ENCODE data around the gene FCHO2.

FCHO2 gene

DNA sequence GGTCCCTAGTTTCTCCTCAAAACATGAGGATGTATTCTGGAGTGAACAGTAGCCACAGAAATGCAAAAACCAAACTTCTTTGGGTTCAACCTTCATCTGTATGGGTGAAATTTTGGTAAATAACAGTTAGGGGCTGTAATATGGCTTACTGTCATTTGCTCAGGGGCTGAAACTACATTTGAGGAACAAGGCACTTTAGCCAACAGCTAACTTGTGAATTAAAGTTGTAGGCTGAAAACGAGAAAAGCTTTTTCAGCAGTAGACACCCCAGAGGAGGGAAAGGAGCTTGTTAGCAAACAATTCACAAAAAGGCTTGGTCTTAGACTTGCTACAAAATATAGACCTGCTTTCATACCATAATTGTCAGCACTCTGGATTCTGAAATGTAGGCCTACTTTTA, 171.1 kb downstream of the FCHO2 start:
- TF ChIP-seq NFIC (IDR thresholded peaks at IDR 0.05) = no peak
- no peak for TF ChIP-seq TAF1 (IDR thresholded peaks at IDR 0.05; ENCODE audit: low read depth)

- no peak for TF ChIP-seq ZBTB7A (IDR thresholded peaks at IDR 0.05; ENCODE audit: low read depth)
- no peak for TF ChIP-seq TAF1 (IDR thresholded peaks at IDR 0.05; ENCODE audit: low read depth)
- TF ChIP-seq CEBPB (IDR thresholded peaks at IDR 0.05) = no peak
- TF ChIP-seq, protein P1, sequence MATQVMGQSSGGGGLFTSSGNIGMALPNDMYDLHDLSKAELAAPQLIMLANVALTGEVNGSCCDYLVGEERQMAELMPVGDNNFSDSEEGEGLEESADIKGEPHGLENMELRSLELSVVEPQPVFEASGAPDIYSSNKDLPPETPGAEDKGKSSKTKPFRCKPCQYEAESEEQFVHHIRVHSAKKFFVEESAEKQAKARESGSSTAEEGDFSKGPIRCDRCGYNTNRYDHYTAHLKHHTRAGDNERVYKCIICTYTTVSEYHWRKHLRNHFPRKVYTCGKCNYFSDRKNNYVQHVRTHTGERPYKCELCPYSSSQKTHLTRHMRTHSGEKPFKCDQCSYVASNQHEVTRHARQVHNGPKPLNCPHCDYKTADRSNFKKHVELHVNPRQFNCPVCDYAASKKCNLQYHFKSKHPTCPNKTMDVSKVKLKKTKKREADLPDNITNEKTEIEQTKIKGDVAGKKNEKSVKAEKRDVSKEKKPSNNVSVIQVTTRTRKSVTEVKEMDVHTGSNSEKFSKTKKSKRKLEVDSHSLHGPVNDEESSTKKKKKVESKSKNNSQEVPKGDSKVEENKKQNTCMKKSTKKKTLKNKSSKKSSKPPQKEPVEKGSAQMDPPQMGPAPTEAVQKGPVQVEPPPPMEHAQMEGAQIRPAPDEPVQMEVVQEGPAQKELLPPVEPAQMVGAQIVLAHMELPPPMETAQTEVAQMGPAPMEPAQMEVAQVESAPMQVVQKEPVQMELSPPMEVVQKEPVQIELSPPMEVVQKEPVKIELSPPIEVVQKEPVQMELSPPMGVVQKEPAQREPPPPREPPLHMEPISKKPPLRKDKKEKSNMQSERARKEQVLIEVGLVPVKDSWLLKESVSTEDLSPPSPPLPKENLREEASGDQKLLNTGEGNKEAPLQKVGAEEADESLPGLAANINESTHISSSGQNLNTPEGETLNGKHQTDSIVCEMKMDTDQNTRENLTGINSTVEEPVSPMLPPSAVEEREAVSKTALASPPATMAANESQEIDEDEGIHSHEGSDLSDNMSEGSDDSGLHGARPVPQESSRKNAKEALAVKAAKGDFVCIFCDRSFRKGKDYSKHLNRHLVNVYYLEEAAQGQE (IDR thresholded peaks at IDR 0.05; ENCODE audit: low read depth) = no peak
- no peak for TF ChIP-seq YY1 (IDR thresholded peaks at IDR 0.05; ENCODE audit: low read depth)
- TF ChIP-seq, protein P2, sequence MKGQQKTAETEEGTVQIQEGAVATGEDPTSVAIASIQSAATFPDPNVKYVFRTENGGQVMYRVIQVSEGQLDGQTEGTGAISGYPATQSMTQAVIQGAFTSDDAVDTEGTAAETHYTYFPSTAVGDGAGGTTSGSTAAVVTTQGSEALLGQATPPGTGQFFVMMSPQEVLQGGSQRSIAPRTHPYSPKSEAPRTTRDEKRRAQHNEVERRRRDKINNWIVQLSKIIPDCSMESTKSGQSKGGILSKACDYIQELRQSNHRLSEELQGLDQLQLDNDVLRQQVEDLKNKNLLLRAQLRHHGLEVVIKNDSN (IDR thresholded peaks at IDR 0.05) = no peak
- no peak for TF ChIP-seq NFIC (IDR thresholded peaks at IDR 0.05)
- no peak for TF ChIP-seq TCF12 (IDR thresholded peaks at IDR 0.05; ENCODE audit: low read depth)
- no peak for TF ChIP-seq MAX (IDR thresholded peaks at IDR 0.05)
Observed at GRCh38 chr5:73129143-73129542, 173.3 kb downstream of the FCHO2 start.

GRCh38 chr5:73130811-73131210, 175.0 kb downstream of the FCHO2 start:
- no peak for TF ChIP-seq RAD21 (IDR thresholded peaks at IDR 0.05; ENCODE audit: low read depth)
- no peak for TF ChIP-seq MAX (IDR thresholded peaks at IDR 0.05)
- no peak for TF ChIP-seq TAF1 (IDR thresholded peaks at IDR 0.05; ENCODE audit: low read depth)
- TF ChIP-seq CEBPB (IDR thresholded peaks at IDR 0.05) = no peak
- TF ChIP-seq EP300 (IDR thresholded peaks at IDR 0.05; ENCODE audit: borderline replicate concordance) = no peak
- no peak for TF ChIP-seq ZBTB7A (IDR thresholded peaks at IDR 0.05; ENCODE audit: low read depth)

GRCh38 chr5:73131711-73132425, 176.0 kb downstream of the FCHO2 start:
- TF ChIP-seq, protein P2 (IDR thresholded peaks at IDR 0.05) = no peak
- no peak for TF ChIP-seq MAX (IDR thresholded peaks at IDR 0.05)
- TF ChIP-seq EGR1 (IDR thresholded peaks at IDR 0.05) = no peak

- no peak for TF ChIP-seq CEBPB (IDR thresholded peaks at IDR 0.05)
- TF ChIP-seq CREB1 (IDR thresholded peaks at IDR 0.05; ENCODE audit: low read depth) = no peak
- no peak for TF ChIP-seq YY1 (IDR thresholded peaks at IDR 0.05; ENCODE audit: low read depth)
- no peak for TF ChIP-seq NFIC (IDR thresholded peaks at IDR 0.05)
- no peak for TF ChIP-seq EP300 (IDR thresholded peaks at IDR 0.05; ENCODE audit: borderline replicate concordance)
- no peak for TF ChIP-seq EGR1 (IDR thresholded peaks at IDR 0.05)
- no peak for TF ChIP-seq MAX (IDR thresholded peaks at IDR 0.05)
Observed at GRCh38 chr5:73132759-73133158, 176.9 kb downstream of the FCHO2 start.

DNA sequence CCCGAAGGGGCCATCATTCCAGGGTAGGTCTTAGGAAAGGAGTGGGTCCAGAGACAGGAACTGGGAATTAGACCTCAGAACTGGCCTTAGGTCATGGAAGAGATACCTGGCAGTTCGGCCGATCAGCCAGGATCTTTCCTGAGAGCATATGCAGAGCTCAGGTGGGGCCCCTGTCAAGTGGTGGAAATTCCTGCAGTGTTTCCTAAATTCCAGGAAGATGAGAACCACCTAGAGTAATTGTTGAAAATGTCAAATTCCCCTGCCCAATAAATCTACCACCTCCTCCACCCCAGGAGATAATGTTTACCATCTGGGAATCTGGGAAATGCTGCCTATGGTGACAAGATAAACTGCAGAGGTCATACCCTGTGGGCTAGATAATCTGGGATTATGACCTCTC, 179.2 kb downstream of the FCHO2 start:
- no peak for TF ChIP-seq EP300 (IDR thresholded peaks at IDR 0.05; ENCODE audit: borderline replicate concordance)
- TF ChIP-seq MAX (IDR thresholded peaks at IDR 0.05) = no peak
- TF ChIP-seq YY1 (IDR thresholded peaks at IDR 0.05; ENCODE audit: low read depth) = no peak

GRCh38 chr5:73135429-73136054, 179.7 kb downstream of the FCHO2 start:
- TF ChIP-seq EP300 (IDR thresholded peaks at IDR 0.05; ENCODE audit: borderline replicate concordance) (no peak), RAD21 (IDR thresholded peaks at IDR 0.05; ENCODE audit: low read depth) (peak; percentile 39; the same call in 1 of the 2 replicates)

GRCh38 chr5:73136055-73136562, 180.3 kb downstream of the FCHO2 start:
- TF ChIP-seq, protein P1 (IDR thresholded peaks at IDR 0.05; ENCODE audit: low read depth) = no peak
- TF ChIP-seq FOXM1 (IDR thresholded peaks at IDR 0.05; ENCODE audit: borderline replicate concordance, low read depth) = no peak
- TF ChIP-seq CEBPB (IDR thresholded peaks at IDR 0.05) = no peak
- no peak for TF ChIP-seq YY1 (IDR thresholded peaks at IDR 0.05; ENCODE audit: low read depth)
- no peak for TF ChIP-seq EP300 (IDR thresholded peaks at IDR 0.05; ENCODE audit: borderline replicate concordance)
- TF ChIP-seq ZBTB7A (IDR thresholded peaks at IDR 0.05; ENCODE audit: low read depth) = no peak
- TF ChIP-seq RAD21 (IDR thresholded peaks at IDR 0.05; ENCODE audit: low read depth) = no peak
- TF ChIP-seq, protein P2 (IDR thresholded peaks at IDR 0.05) = no peak
- no peak for TF ChIP-seq EGR1 (IDR thresholded peaks at IDR 0.05)
- TF ChIP-seq MAX (IDR thresholded peaks at IDR 0.05) = no peak
- no peak for TF ChIP-seq TAF1 (IDR thresholded peaks at IDR 0.05; ENCODE audit: low read depth)
- no peak for TF ChIP-seq NFIC (IDR thresholded peaks at IDR 0.05)
- no peak for TF ChIP-seq TEAD4 (IDR thresholded peaks at IDR 0.05)
- TF ChIP-seq TCF12 (IDR thresholded peaks at IDR 0.05; ENCODE audit: low read depth) = no peak
- no peak for TF ChIP-seq CREB1 (IDR thresholded peaks at IDR 0.05; ENCODE audit: low read depth)

Measured in Ishikawa (cell line).